NT2/D1 (cell line): ENCODE results near the gene ACTN4.

ENCODE experiments used
- DNase-seq: peaks from one replicate; pipeline ENCODE4 v3.0.0-alpha.2; 2011; ENCODE audit warnings: low read depth, low spot score
- H3K27me3 ChIP-seq: 2 replicates; pipeline ENCODE4 v1.6.0; 2011; ENCODE audit warnings: mild to moderate bottlenecking; ENCODE audit not compliant: insufficient read length, insufficient read depth
- H3K36me3 ChIP-seq: 2 replicates; pipeline ENCODE4 v1.6.1; 2011; ENCODE audit warnings: mild to moderate bottlenecking, low read length, mixed read lengths; ENCODE audit not compliant: insufficient read depth, insufficient read length
- H3K4me1 ChIP-seq: 2 replicates; pipeline ENCODE4 v1.5.1; 2011; ENCODE audit not compliant: insufficient read depth, insufficient read length
- H3K4me3 ChIP-seq: 2 replicates; pipeline ENCODE4 v1.5.1; 2011; ENCODE audit warnings: low read depth; ENCODE audit not compliant: insufficient read length
- H3K9ac ChIP-seq: 2 replicates; pipeline ENCODE4 v1.6.0; 2011; ENCODE audit warnings: low read depth; ENCODE audit not compliant: insufficient read length
- H3K9me3 ChIP-seq: 2 replicates; pipeline ENCODE4 v1.5.1; 2011; ENCODE audit warnings: mild to moderate bottlenecking, low read length; ENCODE audit not compliant: insufficient read depth
- SUZ12 ChIP-seq: IDR thresholded peaks from 2 replicates; pipeline ENCODE4 v1.6.1; 2011; ENCODE audit not compliant: insufficient read length, insufficient read depth; ENCODE audit errors: extremely low read depth
- YY1 ChIP-seq: IDR thresholded peaks from 2 replicates; pipeline ENCODE4 v1.6.1; 2011; ENCODE audit not compliant: insufficient read length, insufficient read depth
- ZNF274 ChIP-seq: IDR thresholded peaks from 2 replicates; pipeline ENCODE4 v1.6.1; 2011; ENCODE audit warnings: mild to moderate bottlenecking, low read depth, low read length

ACTN4 gene

DNA sequence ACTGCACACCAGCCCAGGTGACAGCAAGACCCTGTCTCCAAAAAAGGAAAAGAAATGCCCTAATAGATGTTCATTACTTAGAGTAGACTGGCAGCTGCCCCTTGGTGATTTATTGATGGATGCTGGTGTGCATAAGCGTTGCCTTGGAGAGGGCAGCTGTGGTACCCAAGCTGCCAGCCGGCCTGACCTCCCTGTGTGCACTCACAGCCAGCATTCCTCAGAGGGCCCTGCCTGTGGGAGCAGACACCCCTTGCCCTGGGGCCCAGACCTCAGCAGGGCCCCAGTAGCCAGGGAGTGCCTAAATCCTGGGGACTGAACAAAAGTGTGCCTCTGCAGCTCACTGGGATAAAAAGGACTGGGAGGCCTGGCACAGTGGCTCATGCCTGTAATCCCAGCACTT, 7.8 kb upstream of the ACTN4 start:
- peaks cover 20% of the 10 kb centered on the region for H3K36me3 ChIP-seq
- TF ChIP-seq SUZ12 (no peak), ZNF274 (no peak), YY1 (no peak)
- no peaks in the 10 kb centered on the region for H3K27me3 ChIP-seq
- DNase-seq = no peak
- H3K4me3 ChIP-seq = no peak overlapping the region
- no peak overlapping the region for H3K9ac ChIP-seq
- no peaks in the 10 kb centered on the region; the same call in 1 of the 2 replicates for H3K9me3 ChIP-seq
- peaks cover 3% of the 10 kb centered on the region for H3K4me1 ChIP-seq

- Histone ChIP-seq H3K9me3 (no peaks in the 10 kb centered on the region; the same call in 1 of the 2 replicates), H3K27me3 (no peaks in the 10 kb centered on the region), H3K36me3 (peaks cover 13% of the 10 kb centered on the region), H3K4me1 (peaks cover 3% of the 10 kb centered on the region), H3K9ac (no peak overlapping the region), H3K4me3 (no peak overlapping the region)
- no peak for DNase-seq
- TF ChIP-seq ZNF274 (no peak), YY1 (no peak), SUZ12 (no peak)
These were observed 7.1 kb upstream of the ACTN4 start for GRCh38 chr19:38640368-38640767.

GRCh38 chr19:38642176-38642575, 5.3 kb upstream of the ACTN4 start:
- H3K27me3 ChIP-seq = no peaks in the 10 kb centered on the region
- peak overlapping the region; percentile 26 for H3K9ac ChIP-seq
- no peaks in the 10 kb centered on the region for H3K36me3 ChIP-seq

GRCh38 chr19:38644719-38645118, 2.7 kb upstream of the ACTN4 start:
- H3K4me3 ChIP-seq = no peak overlapping the region
- TF ChIP-seq YY1 = no peak
- no peak for TF ChIP-seq SUZ12
- TF ChIP-seq ZNF274 = no peak
- H3K9ac ChIP-seq = no peak overlapping the region
- no peaks in the 10 kb centered on the region; the same call in 1 of the 2 replicates for H3K9me3 ChIP-seq
- H3K27me3 ChIP-seq = no peaks in the 10 kb centered on the region
- peaks cover 9% of the 10 kb centered on the region for H3K36me3 ChIP-seq
- no peak for DNase-seq
- peaks cover 5% of the 10 kb centered on the region for H3K4me1 ChIP-seq

More at GRCh38 chr19:38642176-38642575, 5.3 kb upstream of the ACTN4 start:
- DNase-seq = no peak
- H3K4me3 ChIP-seq = no peak overlapping the region
- no peaks in the 10 kb centered on the region; the same call in 1 of the 2 replicates for H3K9me3 ChIP-seq
- H3K4me1 ChIP-seq = peaks cover 3% of the 10 kb centered on the region
- TF ChIP-seq YY1 (no peak), SUZ12 (no peak), ZNF274 (no peak)

DNA sequence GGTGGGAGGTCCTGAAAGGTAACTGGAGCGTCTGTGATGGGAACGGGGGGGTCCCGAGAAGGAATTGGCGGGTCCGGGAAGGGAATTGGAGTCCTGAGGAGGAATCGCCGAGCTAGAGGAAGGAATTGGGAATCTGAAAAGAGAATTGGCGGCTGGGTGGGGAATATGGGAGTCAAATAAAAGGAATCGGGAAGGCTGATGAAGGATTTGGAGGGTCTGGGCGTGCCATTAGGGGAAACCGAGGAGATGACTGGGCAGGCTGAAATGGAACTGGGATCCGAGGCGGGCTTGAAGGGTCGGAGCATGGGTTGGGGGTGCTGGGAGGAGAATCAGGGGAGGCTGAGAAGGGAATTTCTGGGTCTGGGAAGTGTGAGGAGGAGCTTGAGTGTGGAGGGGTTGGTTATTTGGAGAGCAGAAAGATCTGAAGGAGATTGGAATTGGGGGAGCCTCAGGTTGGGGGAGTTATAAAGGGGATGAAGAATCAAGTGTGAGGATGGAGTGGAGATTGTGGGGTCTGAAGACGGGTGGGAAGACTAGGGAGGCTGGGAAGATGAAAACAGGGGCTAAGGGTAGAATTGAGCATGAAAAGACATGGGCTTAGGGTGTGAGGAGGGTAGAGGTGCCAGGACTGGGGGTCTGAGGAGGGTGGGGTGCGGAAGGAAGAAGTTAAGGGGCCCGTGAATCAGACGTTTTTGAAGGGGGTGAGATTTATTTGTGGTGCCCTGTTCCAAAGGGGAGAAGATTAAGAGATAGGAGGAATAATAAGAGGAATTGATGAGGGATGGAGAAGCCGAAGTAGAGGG, 718 bp downstream of the ACTN4 start:
- Histone ChIP-seq H3K9ac (peak overlapping the region; percentile 92), H3K9me3 (no peaks in the 10 kb centered on the region; the same call in 1 of the 2 replicates)
- no peak for DNase-seq

GRCh38 chr19:38648769-38649304, 1.4 kb downstream of the ACTN4 start:
- DNase-seq = no peak
- H3K4me1 ChIP-seq = peaks cover 9% of the 10 kb centered on the region

More for the DNA sequence above, 718 bp downstream of the ACTN4 start:
- Histone ChIP-seq H3K4me3 (peak overlapping the region; percentile 91), H3K36me3 (peaks cover 15% of the 10 kb centered on the region), H3K4me1 (peaks cover 9% of the 10 kb centered on the region), H3K27me3 (no peaks in the 10 kb centered on the region)
- TF ChIP-seq SUZ12 (no peak), ZNF274 (no peak), YY1 (no peak)

GRCh38 chr19:38649305-38650171, 2.1 kb downstream of the ACTN4 start:
- no peak for DNase-seq
- Histone ChIP-seq H3K4me3 (peak overlapping the region; percentile 91), H3K4me1 (peaks cover 9% of the 10 kb centered on the region), H3K9ac (peak overlapping the region; percentile 92), H3K9me3 (no peaks in the 10 kb centered on the region), H3K27me3 (no peaks in the 10 kb centered on the region), H3K36me3 (peaks cover 23% of the 10 kb centered on the region)
- no peak for TF ChIP-seq SUZ12
- TF ChIP-seq YY1 = no peak
- TF ChIP-seq ZNF274 = no peak

More at GRCh38 chr19:38648769-38649304, 1.4 kb downstream of the ACTN4 start:
- H3K4me3 ChIP-seq = peak overlapping the region; percentile 91
- H3K9me3 ChIP-seq = no peaks in the 10 kb centered on the region; the same call in 1 of the 2 replicates
- H3K27me3 ChIP-seq = no peaks in the 10 kb centered on the region
- peaks cover 18% of the 10 kb centered on the region for H3K36me3 ChIP-seq
- H3K9ac ChIP-seq = peak overlapping the region; percentile 92
- no peak for TF ChIP-seq YY1
